K562 (cell line): ENCODE measurements around the gene C11orf52. TPM values are rescaled to one million over a fixed set of nuclear protein-coding genes. Genes with fewer than 3 reads are reported as not detected.
A peak's percentile ranks its signal among the peaks of the same experiment; 100 is the strongest.

ENCODE experiments used
- CBX3 ChIP-seq, 2 experiments: IDR thresholded peaks; 1 replicate in 1 of 2; 2 replicates in 1 of 2; pipeline ENCODE4 v1.6.1; 2012; ENCODE audit warnings: inconsistent platforms in 2 of 2, low read length in 2 of 2, borderline replicate concordance in 1 of 2, control low read depth in 1 of 2
- CBX8 ChIP-seq: fragments of 200-600 bp; sonication (generic); IDR thresholded peaks from 2 replicates; pipeline ENCODE4 v1.6.1; 2012; ENCODE audit warnings: borderline replicate concordance, mixed run types, low read depth, mild to moderate bottlenecking, moderate library complexity, mixed read lengths, low read length, control low read depth, inconsistent platforms; ENCODE audit not compliant: poor library complexity, severe bottlenecking; ENCODE audit errors: extremely low read depth
- EHMT2 ChIP-seq: fragments of 450-650 bp; IDR thresholded peaks from 2 replicates; pipeline ENCODE4 v1.6.1; 2018; ENCODE audit warnings: antibody characterized with exemption
- JUND ChIP-seq, 2 experiments: IDR thresholded peaks; 2 replicates in 1 of 2; 3 replicates in 1 of 2; pipeline ENCODE4 v1.6.1; 2011; ENCODE audit warnings: borderline replicate concordance in 2 of 2, low read depth in 2 of 2, low read length in 2 of 2, improper control_type of control experiment in 1 of 2, missing biosample characterization in 1 of 2, missing genetic modification characterization in 1 of 2, missing genetic modification reagents in 1 of 2
- KDM1A ChIP-seq, 2 experiments: fragments of 450-650 bp; IDR thresholded peaks; 2 replicates each; pipeline ENCODE4 v1.6.1; 2016; ENCODE audit warnings: mild to moderate bottlenecking in 2 of 2
- MITF ChIP-seq: IDR thresholded peaks from 2 replicates; pipeline ENCODE4 v1.6.1; 2014; ENCODE audit warnings: antibody characterized with exemption
- PHF21A ChIP-seq: fragments of 450-650 bp; IDR thresholded peaks from 2 replicates; pipeline ENCODE4 v1.6.1; 2017; ENCODE audit warnings: low read depth, borderline replicate concordance
- RBM25 ChIP-seq: fragments of 200-400 bp; formaldehyde crosslinking; IDR thresholded peaks from 2 replicates; pipeline ENCODE4 v1.6.1; 2018; ENCODE audit warnings: low read length, low read depth, moderate library complexity; ENCODE audit not compliant: severe bottlenecking
- SUPT5H ChIP-seq: fragments of 450-650 bp; IDR thresholded peaks from 2 replicates; pipeline ENCODE4 v1.6.1; 2016
- TEAD4 ChIP-seq, 2 experiments: sonication (generic) in 1 of 2; formaldehyde crosslinking in 1 of 2; IDR thresholded peaks; 2 replicates each; pipeline versions ENCODE4 v1.6.1 to v1.8.0; 2012 to 2022; ENCODE audit warnings: borderline replicate concordance in 1 of 2, inconsistent platforms in 1 of 2, low read length in 1 of 2, mild to moderate bottlenecking in 1 of 2, missing genetic modification reagents in 1 of 2
- UBTF ChIP-seq, 2 experiments: IDR thresholded peaks; 2 replicates each; pipeline ENCODE4 v1.6.1; 2012; ENCODE audit warnings: improper control_type of control experiment in 2 of 2, low read depth in 2 of 2, low read length in 2 of 2, borderline replicate concordance in 1 of 2
- ZBTB2 ChIP-seq: fragments of 450-650 bp; IDR thresholded peaks from 2 replicates; pipeline ENCODE4 v1.6.1; 2016; ENCODE audit warnings: antibody characterized with exemption
- ZNF609 ChIP-seq: sonication (generic); formaldehyde crosslinking; IDR thresholded peaks from 2 replicates; pipeline ENCODE4 v1.8.1; 2023; ENCODE audit warnings: missing genetic modification reagents, mild to moderate bottlenecking, borderline replicate concordance
- ZNF77 ChIP-seq: fragments of 250-450 bp; sonication (Bioruptor Pico); IDR thresholded peaks from 2 replicates; pipeline ENCODE4 v1.5.0; 2020
- polyA plus RNA-seq, 8 experiments: library from polyadenylated mRNA; depleted of rRNA in 4 of 8; stranded (reverse) in 5 of 8; unstranded in 3 of 8; fragments of >200 nt; fragmentation: Nextera tagmentation in 2 of 8; fragmentation: Illumina TruSeq in 1 of 8; extraction: Ambion mirVana in 2 of 8; extraction: Trizol in 1 of 8; gene quantifications; 2 replicates each; pipeline versions ENCODE4 v1.2.1 to v1.2.3, GENCODE V29; 2011 to 2014; ENCODE audit warnings: inconsistent platforms in 1 of 8, missing spikeins in 1 of 8
- total RNA-seq, 7 experiments: library from RNA; depleted of rRNA in 6 of 7; stranded (reverse); fragments of >200 nt in 6 of 7; fragmentation: Illumina TruSeq in 2 of 7; extraction: Trizol in 2 of 7; gene quantifications; 2 replicates each; pipeline versions ENCODE4 v1.2.1 to v1.2.3, GENCODE V29; 2011 to 2021; ENCODE audit warnings: low replicate concordance in 1 of 7

C11orf52 gene
- total and polyA plus RNA-seq, 9 of the 15 experiments (the other 6 are each of a cell fraction or from before 2014, with no cell fraction given): 0.29 to 2.9 (median 1.0) TPM

- TF ChIP-seq ZBTB2 (0 out of 2 replicates have a peak, but pooled peaks have one; percentile 43), CBX3 (IDR thresholded peaks at IDR 0.05; ENCODE audit: borderline replicate concordance in 1 of 2, low read length in 2 of 2) (peak in 1 of 2 experiments; percentile 69; a peak in 2 of 3 replicates), ZNF77 (CRISPR knock-in tag) (no peak), KDM1A (IDR thresholded peaks at IDR 0.05) (peak; percentile 73 to 78; a peak in 3 of 4 replicates), CBX8 (no peak), SUPT5H (no peak), EHMT2 (peak; percentile 93), ZNF609 (CRISPR knock-in tag) (0 out of 2 replicates have a peak, but pooled peaks have one; percentile 47), PHF21A (no peak), TEAD4 (IDR thresholded peaks at IDR 0.05; ENCODE audit: low read length) (peak; percentile 84), TEAD4 (CRISPR knock-in tag; IDR thresholded peaks at IDR 0.05; ENCODE audit: borderline replicate concordance) (no peak), RBM25 (no peak), UBTF (IDR thresholded peaks at IDR 0.05; ENCODE audit: borderline replicate concordance in 1 of 2, low read depth in 2 of 2, low read length in 2 of 2) (0 out of 4 replicates have a peak, but pooled peaks of 1 of the 2 experiments have one; percentile 57), MITF (no peak), JUND (IDR thresholded peaks at IDR 0.05; ENCODE audit: borderline replicate concordance, low read depth, low read length) (no peak), JUND (tag; IDR thresholded peaks at IDR 0.05; ENCODE audit: borderline replicate concordance, low read depth, low read length) (0 out of 3 replicates have a peak, but pooled peaks have one; percentile 19)
These were observed 7.8 kb upstream of the C11orf52 start (continued) for GRCh38 chr11:111910676-111911562.
